GM18511 (cell line): ENCODE measurements around the gene GDF11.

Experiments used
- ATAC-seq: cut with Tn5 transposase; IDR thresholded peaks from one replicate; pipeline ENCODE4 v1.9.1; 2021; ENCODE audit warnings: mild to moderate bottlenecking, moderate library complexity; ENCODE audit not compliant: unreplicated experiment

Gene GDF11

DNA sequence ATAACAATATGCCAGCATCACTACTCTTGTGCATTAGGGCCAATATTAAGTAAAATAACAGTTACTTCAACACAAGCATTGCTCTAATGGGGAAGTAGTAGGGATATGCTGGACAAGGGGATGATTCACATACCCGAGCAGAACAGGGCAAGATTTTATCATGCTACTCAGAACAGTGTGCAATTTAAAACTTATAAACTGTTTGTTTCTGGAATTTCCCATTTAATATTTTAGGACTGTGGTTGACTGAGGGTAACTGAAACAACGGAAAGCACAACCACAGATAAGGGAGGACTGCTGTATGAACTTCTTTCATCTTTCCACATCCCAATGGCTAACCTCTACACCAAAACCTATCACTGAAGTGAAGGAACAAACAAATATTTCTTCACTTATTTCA is 37.8 kb downstream of the GDF11 start:
- no peak for ATAC-seq

DNA sequence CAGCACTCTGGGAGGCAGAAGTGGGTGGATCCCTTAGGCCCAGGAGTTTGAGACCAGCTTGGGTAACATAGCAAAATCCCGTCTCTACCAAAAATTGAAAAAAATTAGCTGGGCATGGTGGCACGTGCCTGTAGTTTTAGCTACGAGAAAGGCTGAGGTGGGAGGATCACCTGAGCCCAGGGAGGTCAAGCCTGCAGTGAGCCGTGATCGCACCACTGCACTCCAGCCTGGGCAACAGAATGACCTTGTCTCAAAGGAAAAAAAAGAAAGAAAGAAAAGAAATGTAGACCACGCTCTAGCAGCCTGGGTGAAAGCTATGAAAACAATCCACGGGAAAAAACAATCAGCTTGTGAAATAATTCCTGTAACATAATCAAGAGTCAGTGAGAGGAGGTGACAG is 45.6 kb downstream of the GDF11 start:
- no peak for ATAC-seq

DNA sequence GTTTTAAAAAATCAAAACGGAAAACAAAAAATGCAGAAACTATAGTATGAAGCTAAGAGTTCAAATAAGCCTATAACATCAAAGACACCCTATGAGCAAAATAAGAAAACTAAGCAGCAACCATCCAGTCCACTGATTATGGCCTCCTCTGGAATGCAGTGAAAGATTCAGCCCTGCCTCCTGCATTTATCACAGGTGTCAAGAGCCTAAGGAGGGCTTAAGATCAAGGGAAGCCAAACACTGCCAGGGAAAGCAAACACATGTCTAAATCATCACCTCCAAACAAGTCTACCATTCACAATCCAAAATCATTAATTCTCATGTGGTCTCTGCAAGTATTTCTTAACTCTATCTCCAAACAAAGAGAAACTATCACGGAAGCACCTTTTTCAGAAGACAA is 46.2 kb downstream of the GDF11 start:
- no peak for ATAC-seq

DNA sequence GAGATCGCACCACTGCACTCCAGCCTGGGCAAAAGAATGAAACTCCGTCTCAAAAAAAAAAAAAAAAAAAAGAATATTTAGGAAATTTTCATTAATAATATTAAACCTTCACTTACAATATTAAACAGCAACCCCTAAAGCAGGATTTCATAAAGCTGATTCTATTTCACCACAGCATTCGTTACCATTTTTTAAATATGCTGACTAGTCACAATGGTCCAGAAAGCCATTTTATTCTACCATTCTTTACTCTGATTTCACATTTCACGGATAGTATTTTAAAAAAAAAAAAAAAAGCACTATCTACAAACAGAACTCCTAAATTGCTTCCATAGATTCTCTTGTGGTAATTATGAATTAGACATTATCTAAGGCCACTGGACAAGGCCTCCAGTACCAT is 47.0 kb downstream of the GDF11 start:
- ATAC-seq = no peak

DNA sequence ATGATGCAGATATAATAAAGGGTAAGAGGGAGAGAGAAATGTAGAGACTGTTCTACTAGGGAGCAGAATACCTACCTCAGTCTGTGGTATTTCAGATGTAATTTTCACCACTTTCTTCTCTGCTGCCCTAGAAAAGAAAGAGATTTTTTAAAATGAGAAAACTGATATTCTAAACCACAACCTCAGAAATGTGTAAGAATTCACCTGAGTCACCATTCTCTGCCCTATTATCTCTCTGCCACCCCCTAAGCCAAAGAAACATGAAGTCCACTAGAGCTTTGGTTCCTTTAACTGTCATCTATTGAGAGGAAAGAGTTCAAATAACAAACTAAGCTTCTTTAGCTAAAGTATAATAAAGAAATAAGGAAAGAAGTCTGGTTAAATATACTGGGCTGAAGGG is 53.0 kb downstream of the GDF11 start:
- no peak for ATAC-seq

DNA sequence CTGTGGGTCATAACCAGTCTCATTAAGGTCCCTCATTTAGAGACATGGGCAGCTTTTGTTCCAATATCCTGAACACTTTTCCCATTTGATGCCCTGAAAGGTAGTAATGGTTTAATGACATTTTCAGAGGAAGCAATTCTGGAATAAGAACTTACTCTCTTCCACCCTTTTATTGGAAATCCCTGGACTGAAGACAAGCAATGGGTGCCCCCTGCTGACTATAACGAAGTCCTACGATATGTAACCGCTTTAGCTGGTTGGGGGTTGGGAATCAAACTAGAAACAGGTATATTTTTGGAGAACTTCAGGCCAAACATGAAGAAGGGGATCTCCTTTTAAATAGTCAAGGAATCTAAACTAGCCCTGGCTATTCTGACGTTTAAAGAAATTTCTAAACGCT is 54.1 kb downstream of the GDF11 start:
- no peak for ATAC-seq

DNA sequence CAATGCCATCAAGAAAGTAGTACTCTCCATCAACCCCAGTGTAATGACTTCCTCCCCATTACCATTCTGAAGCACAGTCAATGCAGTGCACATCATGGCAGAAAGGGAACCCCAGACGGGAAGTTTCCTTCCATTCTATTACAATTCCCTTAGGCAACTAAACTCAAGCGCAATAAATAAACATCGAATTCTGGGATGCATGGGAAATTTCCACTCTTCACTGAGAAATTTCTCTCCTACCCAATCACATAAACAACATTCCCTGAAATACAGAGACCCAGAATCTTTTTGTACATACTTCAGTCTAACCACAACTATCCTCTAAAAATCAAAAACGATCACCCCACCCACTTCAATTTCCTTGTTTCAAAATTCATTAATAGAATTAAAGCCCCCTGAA is 54.6 kb downstream of the GDF11 start:
- no peak for ATAC-seq
